GM18909 (cell line): Measurements from ENCODE around the gene MT1F.

Source experiments
- ATAC-seq: cut with Tn5 transposase; IDR thresholded peaks from one replicate; pipeline ENCODE4 v1.9.1; 2021; ENCODE audit warnings: mild to moderate bottlenecking; ENCODE audit not compliant: unreplicated experiment, poor library complexity

The MT1F gene

GRCh38 chr16:56625140-56625942, 32.4 kb upstream of the MT1F start, which contains the start of gene MT1E:
Gene MT1E (plus strand): TSS chr16:56625781. CDS start chr16:56625852, 71 bp downstream.
- peak; percentile 59 for ATAC-seq

GRCh38 chr16:56625943-56626654, 31.7 kb upstream of the MT1F start:
- no peak for ATAC-seq

GRCh38 chr16:56626685-56627084, 31.1 kb upstream of the MT1F start:
- no peak for ATAC-seq

- ATAC-seq, result no peak
These were observed 29.0 kb upstream of the MT1F start for GRCh38 chr16:56628486-56629350.

GRCh38 chr16:56629531-56629930, 28.2 kb upstream of the MT1F start:
- no peak for ATAC-seq

- peak; percentile 78 for ATAC-seq
These were observed 27.6 kb upstream of the MT1F start for GRCh38 chr16:56630134-56630533.

- no peak for ATAC-seq
These were observed 26.6 kb upstream of the MT1F start for GRCh38 chr16:56631197-56631596.

- no peak for ATAC-seq
These were observed 26.0 kb upstream of the MT1F start for GRCh38 chr16:56631832-56632155.

- no peak for ATAC-seq
These were observed 25.5 kb upstream of the MT1F start, which contains the start of gene MT1M for GRCh38 chr16:56632156-56632847. Gene MT1M (plus strand): TSS chr16:56632659. CDS start chr16:56632732, 73 bp downstream.

GRCh38 chr16:56632848-56633365, 24.9 kb upstream of the MT1F start:
- no peak for ATAC-seq

GRCh38 chr16:56633535-56633934, 24.2 kb upstream of the MT1F start:
- ATAC-seq, result no peak

GRCh38 chr16:56634715-56635440, 22.9 kb upstream of the MT1F start:
- ATAC-seq, result no peak

- no peak for ATAC-seq
These were observed 22.3 kb upstream of the MT1F start for GRCh38 chr16:56635441-56635967.

- no peak for ATAC-seq
These were observed 20.9 kb upstream of the MT1F start for GRCh38 chr16:56636616-56637413.

- ATAC-seq, result no peak
These were observed 19.7 kb upstream of the MT1F start, which contains the start of gene MT1A for GRCh38 chr16:56637814-56638750. Gene MT1A (plus strand): TSS chr16:56638666. CDS start chr16:56638739, 73 bp downstream.

GRCh38 chr16:56639045-56639444, 18.7 kb upstream of the MT1F start:
- ATAC-seq, result no peak

- ATAC-seq, result no peak
These were observed 17.7 kb upstream of the MT1F start for GRCh38 chr16:56640076-56640475.
